Loucy (cell line): Measurements from ENCODE around the gene EIF4G3.

ENCODE experiments used
- H2AFZ ChIP-seq: fragments of 200-600 bp; sonication (generic); 2 replicates; pipeline ENCODE4 v1.6.0; 2016; ENCODE audit warnings: antibody characterized with exemption, mild to moderate bottlenecking, low read length, moderate library complexity
- H3F3A ChIP-seq: fragments of 200-600 bp; 2 replicates; pipeline ENCODE4 v1.6.0; 2016; ENCODE audit warnings: antibody characterized with exemption, low read depth, mild to moderate bottlenecking
- H3K27me3 ChIP-seq: fragments of 200-600 bp; sonication (generic); 2 replicates; pipeline ENCODE4 v1.6.1; 2014; ENCODE audit warnings: low read length, mild to moderate bottlenecking; ENCODE audit not compliant: insufficient read depth, poor library complexity, severe bottlenecking
- H3K36me3 ChIP-seq: fragments of 200-600 bp; sonication (generic); 2 replicates; pipeline ENCODE4 v1.6.1; 2016; ENCODE audit warnings: low read length; ENCODE audit not compliant: insufficient read depth
- H3K4me1 ChIP-seq: fragments of 200-600 bp; sonication (generic); 2 replicates; pipeline ENCODE4 v1.5.1; 2014; ENCODE audit warnings: low read length, mild to moderate bottlenecking; ENCODE audit not compliant: insufficient read depth, poor library complexity, severe bottlenecking
- H3K4me2 ChIP-seq: fragments of 200-600 bp; sonication (generic); 2 replicates; pipeline ENCODE4 v1.6.0; 2014; ENCODE audit warnings: antibody characterized with exemption, low read length, low read depth, mild to moderate bottlenecking; ENCODE audit not compliant: poor library complexity, severe bottlenecking
- H3K4me3 ChIP-seq: fragments of 200-600 bp; sonication (generic); 2 replicates; pipeline ENCODE4 v1.5.1; 2014; ENCODE audit warnings: low read length, mild to moderate bottlenecking, mixed read lengths; ENCODE audit not compliant: poor library complexity, severe bottlenecking
- H3K79me2 ChIP-seq: fragments of 200-600 bp; sonication (generic); 2 replicates; pipeline ENCODE4 v1.6.1; 2014; ENCODE audit warnings: low read length; ENCODE audit not compliant: insufficient read depth
- H3K9ac ChIP-seq: fragments of 200-600 bp; sonication (generic); 2 replicates; pipeline ENCODE4 v1.6.0; 2014; ENCODE audit warnings: mild to moderate bottlenecking, low read depth, low read length, moderate library complexity; ENCODE audit not compliant: poor library complexity, severe bottlenecking
- H3K9me2 ChIP-seq: fragments of 200-600 bp; sonication (generic); replicated peaks from 2 replicates; pipeline ENCODE4 v1.6.1; 2016; ENCODE audit warnings: low read depth, low read length, mixed read lengths
- H3K9me3 ChIP-seq: fragments of 200-600 bp; sonication (generic); 2 replicates; pipeline ENCODE4 v1.6.1; 2014; ENCODE audit warnings: mild to moderate bottlenecking, antibody characterized with exemption, low read length, low read depth; ENCODE audit not compliant: insufficient read depth
- H4K20me1 ChIP-seq: fragments of 200-600 bp; sonication (generic); 2 replicates; pipeline ENCODE4 v1.6.0; 2014; ENCODE audit warnings: antibody characterized with exemption, low read length, mild to moderate bottlenecking; ENCODE audit not compliant: insufficient read depth, poor library complexity, severe bottlenecking
- CTCF ChIP-seq: fragments of 200-600 bp; sonication (generic); conservative IDR thresholded peaks from 2 replicates; pipeline ENCODE4 v1.5.1; 2014; ENCODE audit warnings: mild to moderate bottlenecking, antibody characterized with exemption, low read length
- EZH2phosphoT487 ChIP-seq: fragments of 200-600 bp; IDR thresholded peaks from 2 replicates; pipeline ENCODE4 v1.6.1; 2018; ENCODE audit warnings: antibody characterized with exemption, mild to moderate bottlenecking, moderate library complexity, borderline replicate concordance

EIF4G3 gene

GRCh38 chr1:20975668-20976067, 201.0 kb downstream of the EIF4G3 start:
- Histone ChIP-seq H3K9me3 (no peaks in the 10 kb centered on the region), H3K4me3 (no peak overlapping the region), H3K4me2 (no peak overlapping the region), H3K36me3 (peaks cover 20% of the 10 kb centered on the region; the same call in 1 of the 2 replicates), H2AFZ (no peak overlapping the region), H3K9me2 (no peaks in the 10 kb centered on the region), H3K79me2 (no peaks in the 10 kb centered on the region), H3K4me1 (no peaks in the 10 kb centered on the region), H3K27me3 (no peaks in the 10 kb centered on the region), H4K20me1 (no peaks in the 10 kb centered on the region), H3K9ac (no peak overlapping the region), H3F3A (0 out of 2 replicates have a peak, but pooled peaks cover 4% of the 10 kb centered on the region)
- TF ChIP-seq EZH2phosphoT487 (no peak), CTCF (no peak)

GRCh38 chr1:20974951-20975350, 201.7 kb downstream of the EIF4G3 start:
- no peak for TF ChIP-seq EZH2phosphoT487
- no peak for TF ChIP-seq CTCF
- Histone ChIP-seq H3K9ac (no peak overlapping the region), H3K36me3 (peaks cover 20% of the 10 kb centered on the region; the same call in 1 of the 2 replicates), H3K9me2 (no peaks in the 10 kb centered on the region), H4K20me1 (no peaks in the 10 kb centered on the region), H3K79me2 (no peaks in the 10 kb centered on the region), H3K27me3 (no peaks in the 10 kb centered on the region), H3F3A (0 out of 2 replicates have a peak, but pooled peaks cover 4% of the 10 kb centered on the region), H3K4me2 (no peak overlapping the region), H3K4me1 (no peaks in the 10 kb centered on the region), H3K4me3 (no peak overlapping the region), H3K9me3 (no peaks in the 10 kb centered on the region), H2AFZ (no peak overlapping the region)

GRCh38 chr1:20974069-20974468, 202.6 kb downstream of the EIF4G3 start:
- TF ChIP-seq EZH2phosphoT487 (no peak), CTCF (no peak)
- Histone ChIP-seq H3K9me2 (no peaks in the 10 kb centered on the region), H3F3A (no peaks in the 10 kb centered on the region), H3K79me2 (no peaks in the 10 kb centered on the region), H2AFZ (no peak overlapping the region), H3K9ac (no peak overlapping the region), H3K27me3 (no peaks in the 10 kb centered on the region), H3K4me1 (no peaks in the 10 kb centered on the region), H4K20me1 (no peaks in the 10 kb centered on the region), H3K36me3 (peaks cover 24% of the 10 kb centered on the region; the same call in 1 of the 2 replicates), H3K9me3 (no peaks in the 10 kb centered on the region), H3K4me3 (no peak overlapping the region), H3K4me2 (no peak overlapping the region)
